ENCODE measurements around the gene WDR27. TPM values are rescaled to one million over a fixed set of nuclear protein-coding genes. Genes with fewer than 3 reads are reported as not detected.

WDR27 gene
- total and polyA plus RNA-seq, 9 donors: 16.6 to 53.4 (median 38.7) TPM

GRCh38 chr6:169624785-169625184, 77.0 kb downstream of the WDR27 start:
- Histone ChIP-seq H3K27ac (no peak overlapping the region), H3K9me3 (no peaks in the 10 kb centered on the region), H3K27me3 (no peaks in the 10 kb centered on the region), H3K4me1 (ENCODE audit: insufficient read depth) (no peaks in the 10 kb centered on the region), H3K36me3 (no peaks in the 10 kb centered on the region), H3K4me3 (no peak overlapping the region)
- DNase-seq: no peak
- TF ChIP-seq EP300 (IDR thresholded peaks at IDR 0.05) (no peak), POLR2A (IDR thresholded peaks at IDR 0.05) (no peak), CTCF (IDR thresholded peaks at IDR 0.05) (no peak)
- 87 to 95% (median 94%) methylated on average over 11 of the region's 11 CpGs for WGBS, 3 donors
- intact Hi-C loops (cut with DNase I): no loop called here

GRCh38 chr6:169623975-169624374, 77.9 kb downstream of the WDR27 start:
- H3K9me3 ChIP-seq: no peaks in the 10 kb centered on the region
- H3K27ac ChIP-seq: no peak overlapping the region
- TF ChIP-seq POLR2A (IDR thresholded peaks at IDR 0.05) (no peak), EP300 (IDR thresholded peaks at IDR 0.05) (no peak), CTCF (IDR thresholded peaks at IDR 0.05) (no peak)
- no peaks in the 10 kb centered on the region for H3K27me3 ChIP-seq
- DNase-seq: no peak
- intact Hi-C loops (cut with DNase I): no loop called here
- H3K4me3 ChIP-seq: no peak overlapping the region
- no peaks in the 10 kb centered on the region for H3K4me1 ChIP-seq (ENCODE audit: insufficient read depth)
- no peaks in the 10 kb centered on the region for H3K36me3 ChIP-seq
- 94 to 97% (median 95%) methylated on average over 22 of the region's 22 CpGs for WGBS, 3 donors

- 87 to 95% (median 95%) methylated on average over 7 of the region's 7 CpGs for WGBS, 3 donors
- intact Hi-C loops (cut with DNase I): no loop called here
- Histone ChIP-seq H3K4me3 (no peak overlapping the region), H3K4me1 (ENCODE audit: insufficient read depth) (no peaks in the 10 kb centered on the region), H3K9me3 (no peaks in the 10 kb centered on the region), H3K27me3 (no peaks in the 10 kb centered on the region), H3K36me3 (no peaks in the 10 kb centered on the region), H3K27ac (no peak overlapping the region)
- no peak for DNase-seq
- TF ChIP-seq POLR2A (IDR thresholded peaks at IDR 0.05): no peak
- TF ChIP-seq CTCF (IDR thresholded peaks at IDR 0.05): no peak
- TF ChIP-seq EP300 (IDR thresholded peaks at IDR 0.05): no peak
Measured at GRCh38 chr6:169623343-169623742, 78.5 kb downstream of the WDR27 start.

- DNase-seq: no peak
- Histone ChIP-seq H3K9me3 (no peaks in the 10 kb centered on the region), H3K27me3 (no peaks in the 10 kb centered on the region), H3K36me3 (no peaks in the 10 kb centered on the region), H3K4me1 (ENCODE audit: insufficient read depth) (no peaks in the 10 kb centered on the region), H3K27ac (no peak overlapping the region), H3K4me3 (no peak overlapping the region)
- intact Hi-C loops (cut with DNase I): no loop called here
- WGBS, 3 donors: 27 to 41% (median 27%) methylated on average over 6 of the region's 6 CpGs
- TF ChIP-seq CTCF (IDR thresholded peaks at IDR 0.05): no peak
- TF ChIP-seq POLR2A (IDR thresholded peaks at IDR 0.05): no peak
- TF ChIP-seq EP300 (IDR thresholded peaks at IDR 0.05): no peak
Measured at GRCh38 chr6:169622618-169623017, 79.2 kb downstream of the WDR27 start.

- 81 to 92% (median 83%) methylated on average over 13 of the region's 13 CpGs for WGBS, 3 donors
- intact Hi-C loops (cut with DNase I): no loop called here
- DNase-seq: no peak
- Histone ChIP-seq H3K4me1 (ENCODE audit: insufficient read depth) (no peaks in the 10 kb centered on the region), H3K9me3 (no peaks in the 10 kb centered on the region), H3K36me3 (no peaks in the 10 kb centered on the region), H3K27me3 (no peaks in the 10 kb centered on the region), H3K27ac (no peak overlapping the region), H3K4me3 (no peak overlapping the region)
- TF ChIP-seq POLR2A (IDR thresholded peaks at IDR 0.05): no peak
- no peak for TF ChIP-seq EP300 (IDR thresholded peaks at IDR 0.05)
- TF ChIP-seq CTCF (IDR thresholded peaks at IDR 0.05): no peak
Measured at GRCh38 chr6:169621311-169621710, 80.5 kb downstream of the WDR27 start.
